IMR-90 (cell line): Measurements from ENCODE around the gene PLP1. TPM values are rescaled to one million over a fixed set of nuclear protein-coding genes. Genes with fewer than 3 reads are reported as not detected.

Experiments
- ATAC-seq: fragments of 200-7000 bp; cut with Tn5 transposase; 2 replicates; pipeline ENCODE4 v1.9.1; 2020; ENCODE audit warnings: low read depth, mild to moderate bottlenecking, moderate library complexity
- BruUV-seq: library from RNA; stranded (reverse); fragments of 400-500 nt; replicated peaks from 2 replicates; lab custom pipeline; 2021; lab: Mats Ljungman, UMichigan
- CTCF ChIA-PET: fragments of 300-600 bp; formaldehyde crosslinking; extraction: SDS; loops from one replicate; lab custom pipeline; 2021; ENCODE audit warnings: antibody characterized with exemption; lab: Yijun Ruan, JAX
- POLR2A ChIA-PET: fragments of 300-600 bp; sonication (Branson Sonifier 250); formaldehyde crosslinking; loops from one replicate; lab custom pipeline; 2022; ENCODE audit warnings: antibody characterized with exemption; ENCODE audit not compliant: unreplicated experiment; lab: Charles Lee
- DNase-seq: peaks from one replicate; pipeline ENCODE4 v3.0.0; 2013
- H2AFZ ChIP-seq: replicated peaks from 2 replicates; pipeline ENCODE3; 2013; ENCODE audit warnings: low read length, mild to moderate bottlenecking; ENCODE audit not compliant: poor library complexity
- H2AK5ac ChIP-seq: 2 replicates; pipeline ENCODE4 v1.6.1; 2013; ENCODE audit warnings: low read depth, low read length, inconsistent platforms
- H2AK9ac ChIP-seq: replicated peaks from 2 replicates; pipeline ENCODE3; 2013; ENCODE audit warnings: mild to moderate bottlenecking, low read depth, low read length, moderate library complexity; ENCODE audit not compliant: poor library complexity
- H2BK120ac ChIP-seq: 2 replicates; pipeline ENCODE4 v1.6.1; 2013; ENCODE audit warnings: low read depth, low read length, inconsistent platforms
- H2BK15ac ChIP-seq: 3 replicates; pipeline ENCODE4 v1.6.1; 2013; ENCODE audit warnings: low read depth, low read length, inconsistent platforms
- H2BK20ac ChIP-seq: 2 replicates; pipeline ENCODE4 v1.6.1; 2013; ENCODE audit warnings: low read depth, mild to moderate bottlenecking, inconsistent platforms, low read length, moderate library complexity
- H2BK5ac ChIP-seq: 2 replicates; pipeline ENCODE4 v1.6.1; 2013; ENCODE audit warnings: mild to moderate bottlenecking, low read depth, low read length, inconsistent platforms; ENCODE audit not compliant: poor library complexity, severe bottlenecking
- H3K14ac ChIP-seq: replicated peaks from 2 replicates; pipeline ENCODE4 v1.6.1; 2013; ENCODE audit warnings: low read depth, low read length, inconsistent platforms
- H3K18ac ChIP-seq: 2 replicates; pipeline ENCODE4 v1.6.1; 2013; ENCODE audit warnings: low read depth, low read length, control low read depth
- H3K23ac ChIP-seq: 2 replicates; pipeline ENCODE4 v1.6.1; 2013; ENCODE audit warnings: low read depth, low read length, inconsistent platforms
- H3K27ac ChIP-seq: 2 replicates; pipeline ENCODE4 v1.5.1; 2013; ENCODE audit warnings: mild to moderate bottlenecking, control low read depth, low read length; ENCODE audit not compliant: insufficient read depth
- H3K27me3 ChIP-seq: 2 replicates; pipeline ENCODE4 v1.6.1; 2013; ENCODE audit warnings: low read length; ENCODE audit not compliant: control insufficient read depth, insufficient read depth
- H3K36me3 ChIP-seq: 2 replicates; pipeline ENCODE4 v1.6.1; 2013; ENCODE audit warnings: low read length, mixed read lengths; ENCODE audit not compliant: control insufficient read depth, insufficient read depth
- H3K4ac ChIP-seq: 2 replicates; pipeline ENCODE4 v1.6.1; 2013; ENCODE audit warnings: low read depth, low read length, inconsistent platforms
- H3K4me1 ChIP-seq: 2 replicates; pipeline ENCODE4 v1.6.1; 2013; ENCODE audit warnings: low read length, mixed read lengths; ENCODE audit not compliant: control insufficient read depth, insufficient read depth
- H3K4me2 ChIP-seq: 2 replicates; pipeline ENCODE4 v1.6.1; 2013; ENCODE audit warnings: low read depth, mild to moderate bottlenecking, control low read depth, low read length, moderate library complexity
- H3K4me3 ChIP-seq: 2 replicates; pipeline ENCODE4 v1.5.1; 2013; ENCODE audit warnings: low read depth, mild to moderate bottlenecking, control low read depth, low read length, moderate library complexity; ENCODE audit not compliant: insufficient read depth
- H3K56ac ChIP-seq: 2 replicates; pipeline ENCODE4 v1.6.1; 2013; ENCODE audit warnings: low read length, inconsistent platforms; ENCODE audit not compliant: insufficient read depth; ENCODE audit errors: extremely low read depth
- H3K79me1 ChIP-seq, 2 experiments: 2 replicates each; pipeline ENCODE4 v1.6.1; 2013; ENCODE audit warnings: low read length in 2 of 2, inconsistent platforms in 1 of 2, low read depth in 1 of 2
- H3K9ac ChIP-seq: 2 replicates; pipeline ENCODE4 v1.6.1; 2013; ENCODE audit warnings: low read depth, low read length, control low read depth
- H3K9me1 ChIP-seq: 2 replicates; pipeline ENCODE4 v1.6.1; 2013; ENCODE audit warnings: low read length, inconsistent platforms; ENCODE audit not compliant: insufficient read depth
- H3K9me3 ChIP-seq: 2 replicates; pipeline ENCODE4 v1.6.1; 2013; ENCODE audit warnings: low read length; ENCODE audit not compliant: control insufficient read depth, insufficient read depth
- H4K20me1 ChIP-seq: 2 replicates; pipeline ENCODE4 v1.6.1; 2013; ENCODE audit warnings: low read length, inconsistent platforms; ENCODE audit not compliant: insufficient read depth
- H4K5ac ChIP-seq: 2 replicates; pipeline ENCODE4 v1.6.1; 2013; ENCODE audit warnings: mild to moderate bottlenecking, low read depth, low read length, control low read depth
- H4K8ac ChIP-seq, 2 experiments: 2 replicates each; pipeline ENCODE4 v1.6.1; 2013; ENCODE audit warnings: low read depth in 2 of 2, low read length in 2 of 2, control low read depth in 1 of 2, inconsistent platforms in 1 of 2
- H4K91ac ChIP-seq: 2 replicates; pipeline ENCODE4 v1.6.1; 2013; ENCODE audit warnings: low read depth, low read length, inconsistent platforms; ENCODE audit not compliant: insufficient read depth
- CHD1 ChIP-seq: IDR thresholded peaks from 2 replicates; pipeline ENCODE4 v1.6.1; 2012; ENCODE audit warnings: low read depth, low read length, improper control_type of control experiment
- MAZ ChIP-seq: IDR thresholded peaks from 2 replicates; pipeline ENCODE4 v1.6.1; 2012; ENCODE audit warnings: low read depth, mild to moderate bottlenecking, low read length, improper control_type of control experiment, moderate library complexity, borderline replicate concordance
- MXI1 ChIP-seq: IDR thresholded peaks from 2 replicates; pipeline ENCODE4 v1.6.1; 2012; ENCODE audit warnings: low read depth, mild to moderate bottlenecking, low read length, moderate library complexity, borderline replicate concordance
- NFE2L2 ChIP-seq: fragments of 150-350 bp; IDR thresholded peaks from 2 replicates; pipeline ENCODE4 v1.6.1; 2016; ENCODE audit warnings: low read depth, mild to moderate bottlenecking, low read length
- POLR2A ChIP-seq: IDR thresholded peaks from 2 replicates; pipeline ENCODE4 v1.6.1; 2012; ENCODE audit warnings: mild to moderate bottlenecking, low read depth, low read length
- SMC3 ChIP-seq: fragments of 150-350 bp; IDR thresholded peaks from 2 replicates; pipeline ENCODE4 v1.6.1; 2016; ENCODE audit warnings: low read depth, mild to moderate bottlenecking, antibody characterized with exemption, low read length, moderate library complexity
- WGBS, 2 experiments: methylation state at CpG; one replicate each; pipeline versions ENCODE4 v1.1.5 to v1.1.7; 2013; ENCODE audit warnings: missing lambda C conversion rate in 2 of 2; ENCODE audit not compliant: insufficient read length in 1 of 2; ENCODE audit errors: extremely low coverage in 2 of 2; 5-methylcytosine and 5-hydroxymethylcytosine counted together
- dilution Hi-C: fragments of 300-500 bp; cut with HindIII; formaldehyde crosslinking; loops from one replicate; pipeline ENCODE4 v1.14.3; 2018; ENCODE audit warnings: low sequenced_read_pairs; ENCODE audit not compliant: unreplicated experiment
- in situ Hi-C: fragments of 300-500 bp; cut with MboI; formaldehyde crosslinking; loops from 3 replicates; pipeline ENCODE4 v1.14.3; 2019; ENCODE audit warnings: low sequenced_read_pairs, inconsistent platforms, mixed read lengths
- intact Hi-C: fragments of 100-400 bp; cut with micrococcal nuclease; formaldehyde crosslinking; loops from 2 replicates; pipeline ENCODE4 v1.10.0; 2022
- polyA plus RNA-seq, 3 experiments: library from polyadenylated mRNA; depleted of rRNA; stranded (reverse); fragments of >200 nt; gene quantifications; 2 replicates each; pipeline ENCODE4 v1.2.3, GENCODE V29; 2012; ENCODE audit warnings: low replicate concordance in 1 of 3
- total RNA-seq: library from RNA; depleted of rRNA; stranded (reverse); fragments of >200 nt; gene quantifications from 2 replicates; pipeline ENCODE4 v1.2.3, GENCODE V29; 2012; rRNA removed

Gene PLP1
- total and polyA plus RNA-seq, 2 of the 4 experiments (the other 2 are of a cell fraction), result 0.18 to 0.62 TPM

DNA sequence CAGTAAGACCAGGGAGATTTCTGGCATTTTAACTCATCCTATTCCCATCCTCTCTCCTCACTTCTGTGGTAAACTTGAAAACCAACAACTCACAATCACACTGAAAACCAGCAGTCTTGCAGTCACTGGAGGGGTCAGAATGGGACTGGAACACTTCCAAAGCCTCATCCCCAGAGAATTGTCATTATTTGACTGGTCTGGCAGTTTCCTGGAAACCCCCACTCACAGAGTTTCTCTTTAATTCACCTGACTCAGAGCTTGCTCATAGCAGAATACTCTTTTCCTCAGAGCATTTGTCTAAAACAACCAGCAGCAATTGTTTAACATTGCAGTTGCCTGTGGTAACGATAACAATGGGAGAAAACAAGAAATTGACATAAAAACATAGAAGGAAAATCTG, 62.8 kb downstream of the PLP1 start:
- no peak for DNase-seq
- H2AK5ac ChIP-seq, result no peak overlapping the region
- in situ Hi-C loops, result loop anchor here (25.0 kb wide), 1 partner anchor 273 kb away; the partner anchor contains the start of gene ZCCHC18

More for the DNA sequence above, 62.8 kb downstream of the PLP1 start:
- ATAC-seq, result no peak
- no peaks in the 10 kb centered on the region for H3K4me1 ChIP-seq
- H2AFZ ChIP-seq, result no peak overlapping the region
- H3K9me3 ChIP-seq, result peaks cover 2% of the 10 kb centered on the region; the same call in 1 of the 2 replicates
- no peak overlapping the region for H3K18ac ChIP-seq
- ChIA-PET CTCF (no interaction called here), POLR2A (no interaction called here)
- H2BK5ac ChIP-seq, result no peak overlapping the region
- no peaks in the 10 kb centered on the region for H3K9me1 ChIP-seq
- H2BK120ac ChIP-seq, result no peak overlapping the region
- no peak overlapping the region for H3K4me2 ChIP-seq
- intact Hi-C loops, result no loop called here
- H3K9ac ChIP-seq, result no peak overlapping the region
- H4K91ac ChIP-seq, result no peak overlapping the region
- WGBS, 2 experiments, result no CpG with 5 or more reads among the region's 1 CpG
- no peak overlapping the region for H3K4me3 ChIP-seq
- H3K27ac ChIP-seq, result no peak overlapping the region
- TF ChIP-seq SMC3 (no peak), POLR2A (no peak), MAZ (no peak), MXI1 (no peak), CHD1 (no peak), NFE2L2 (no peak)
- no peaks in the 10 kb centered on the region for H3K36me3 ChIP-seq
- H2BK15ac ChIP-seq, result no peak overlapping the region
- peaks cover 2% of the 10 kb centered on the region; the same call in 1 of the 2 replicates for H3K27me3 ChIP-seq
- dilution Hi-C loops, result no loop called here
- no peak overlapping the region for H3K23ac ChIP-seq
- BruUV-seq, result no TSS peak
- H3K56ac ChIP-seq, result no peak overlapping the region
- no peak overlapping the region for H4K8ac ChIP-seq
- no peak overlapping the region for H3K4ac ChIP-seq
- H3K14ac ChIP-seq, result no peak overlapping the region
- no peak overlapping the region for H2BK20ac ChIP-seq
- H3K79me1 ChIP-seq, result no peaks in the 10 kb centered on the region
- H2AK9ac ChIP-seq, result no peak overlapping the region
- H4K5ac ChIP-seq, result no peak overlapping the region
- no peaks in the 10 kb centered on the region for H4K20me1 ChIP-seq

Other genes starting within 250 kb of the PLP1 start
- 11.1 and 16.7 TPM in 2 replicates for gene TCEAL4, start 191.3 kb upstream of the PLP1 start, total RNA-seq
- 27.3 and 31.9 TPM in 2 replicates for gene TCEAL4, start 191.3 kb upstream of the PLP1 start, polyA plus RNA-seq (2012; rRNA removed)
- gene TCEAL3, start 168.9 kb upstream of the PLP1 start, total RNA-seq, result 3.2 and 13.1 TPM in 2 replicates
- gene TCEAL3, start 168.9 kb upstream of the PLP1 start, polyA plus RNA-seq (2012; rRNA removed), result 21.9 and 24.2 TPM in 2 replicates
- 9.1 and 15.0 TPM in 2 replicates for gene TCEAL1, start 147.9 kb upstream of the PLP1 start, total RNA-seq
- 18.8 and 21.8 TPM in 2 replicates for gene TCEAL1, start 147.9 kb upstream of the PLP1 start, polyA plus RNA-seq (2012; rRNA removed)
- 1,218 and 1,398 TPM in 2 replicates for gene MORF4L2, start 90.1 kb upstream of the PLP1 start, total RNA-seq
- 501 and 795 TPM in 2 replicates for gene MORF4L2, start 90.1 kb upstream of the PLP1 start, polyA plus RNA-seq (2012; rRNA removed)
- gene TMEM31, start 65.9 kb upstream of the PLP1 start, total RNA-seq, result not detected in 2 replicates
- 0.17 TPM in 1 of 2 replicates, not detected in the other for gene TMEM31, start 65.9 kb upstream of the PLP1 start, polyA plus RNA-seq (2012; rRNA removed)
- 0.90 and 1.1 TPM in 2 replicates for gene RAB9B, start 55.4 kb downstream of the PLP1 start, total RNA-seq
- gene RAB9B, start 55.4 kb downstream of the PLP1 start, polyA plus RNA-seq (2012; rRNA removed), result 0.34 and 0.58 TPM in 2 replicates
- gene TMSB15B, start 185.8 kb downstream of the PLP1 start, total RNA-seq, result 5.6 and 7.9 TPM in 2 replicates
- gene TMSB15B, start 185.8 kb downstream of the PLP1 start, polyA plus RNA-seq (2012; rRNA removed), result 9.0 and 9.9 TPM in 2 replicates
- not detected in 2 replicates for gene H2BW1, start 236.9 kb downstream of the PLP1 start, total RNA-seq
- gene H2BW1, start 236.9 kb downstream of the PLP1 start, polyA plus RNA-seq (2012; rRNA removed), result not detected in 2 replicates